PFSK-1 (cell line): Measurements from ENCODE around the gene GTF3C4.

Experiments
- FOXP2 ChIP-seq: optimal IDR thresholded peaks from 2 replicates; pipeline ENCODE3; 2011; ENCODE audit warnings: borderline replicate concordance, control low read depth, inconsistent platforms; ENCODE audit not compliant: insufficient read depth; ENCODE audit errors: extremely low read length, extremely low read depth
- POLR2AphosphoS5 ChIP-seq: IDR thresholded peaks from 2 replicates; pipeline ENCODE4 v1.6.1; 2012; ENCODE audit warnings: low read depth, mild to moderate bottlenecking, control low read depth, low read length, moderate library complexity
- REST ChIP-seq, 2 experiments: IDR thresholded peaks; 2 replicates each; pipeline versions ENCODE4 v1.6.1 to v1.8.0; 2011 to 2012; ENCODE audit warnings: low read depth in 2 of 2, low read length in 2 of 2, control low read depth in 1 of 2, inconsistent platforms in 1 of 2, mild to moderate bottlenecking in 1 of 2, moderate library complexity in 1 of 2; ENCODE audit not compliant: insufficient read depth in 1 of 2
- SIN3A ChIP-seq: IDR thresholded peaks from 2 replicates; pipeline ENCODE4 v1.6.1; 2012; ENCODE audit warnings: mild to moderate bottlenecking, low read length, moderate library complexity, borderline replicate concordance; ENCODE audit not compliant: insufficient read depth
- TAF1 ChIP-seq: IDR thresholded peaks from 2 replicates; pipeline ENCODE4 v1.6.1; 2012; ENCODE audit warnings: low read length, control low read depth, borderline replicate concordance; ENCODE audit not compliant: insufficient read depth

- no peak for TF ChIP-seq POLR2AphosphoS5
- no peak for TF ChIP-seq REST (IDR thresholded peaks at IDR 0.05; ENCODE audit: insufficient read depth in 1 of 2, low read depth in 2 of 2, low read length in 2 of 2)
- no peak for TF ChIP-seq SIN3A
- no peak for TF ChIP-seq FOXP2
- TF ChIP-seq TAF1: no peak
These were observed 48.1 kb upstream of the GTF3C4 start for GRCh38 chr9:132622159-132622558.
